Peyer's patch (tissue), 4 donors: ENCODE data around the gene PTPRS. TPM values are rescaled to one million over a fixed set of nuclear protein-coding genes. Genes with fewer than 3 reads are reported as not detected.

Experiments
- DNase-seq, 3 donors: peaks; one replicate each; pipeline ENCODE4 v3.0.0-alpha.2; 2017 to 2019
- H3K27ac ChIP-seq, 4 donors: fragments of 200-600 bp; sonication (generic); one replicate each; pipeline ENCODE4 v1.5.1; 2016 to 2019
- H3K27me3 ChIP-seq, 2 donors: fragments of 200-600 bp; sonication (generic); one replicate each; pipeline ENCODE4 v1.5.1; 2019
- H3K36me3 ChIP-seq, 3 donors: fragments of 200-600 bp; sonication (generic); one replicate each; pipeline ENCODE4 v1.5.1; 2016 to 2019
- H3K4me1 ChIP-seq, 4 donors: fragments of 200-600 bp; sonication (generic); one replicate each; pipeline ENCODE4 v1.5.1; 2016 to 2019
- H3K4me3 ChIP-seq, 4 donors: fragments of 200-600 bp; sonication (generic); 1 replicate in 3 of 4; 2 replicates in 1 of 4; pipeline ENCODE4 v1.5.1; 2016 to 2019; ENCODE audit warnings: mild to moderate bottlenecking in 1 of 4
- H3K9me3 ChIP-seq, 4 donors: fragments of 200-600 bp; sonication (generic); one replicate each; pipeline ENCODE4 v1.5.1; 2016 to 2019; ENCODE audit warnings: mild to moderate bottlenecking in 1 of 4
- POLR2A ChIP-seq, 2 donors: fragments of 450-650 bp; IDR thresholded peaks; one replicate each; pipeline ENCODE4 v1.5.1; 2017; ENCODE audit warnings: antibody characterized with exemption in 2 of 2, mild to moderate bottlenecking in 2 of 2, moderate library complexity in 2 of 2
- total RNA-seq, 4 donors: library from RNA; depleted of rRNA; stranded (reverse); fragments of >200 nt; gene quantifications; one replicate each; pipeline ENCODE4 v1.1.0, GENCODE V29; 2016
- TF ChIP-seq, protein P1 (sequence below), 6 experiments: fragments of 450-650 bp in 4 of 6; fragments of 200-600 bp in 2 of 6; sonication (generic) in 1 of 6; IDR thresholded peaks; one replicate each; pipeline ENCODE4 v1.5.1; 2017 to 2019; ENCODE audit warnings: antibody characterized with exemption in 6 of 6, mild to moderate bottlenecking in 3 of 6, moderate library complexity in 1 of 6

Gene PTPRS
- total RNA-seq, 4 donors from 2014 or later = 14.2 to 85.8 (median 24.7) TPM

DNA sequence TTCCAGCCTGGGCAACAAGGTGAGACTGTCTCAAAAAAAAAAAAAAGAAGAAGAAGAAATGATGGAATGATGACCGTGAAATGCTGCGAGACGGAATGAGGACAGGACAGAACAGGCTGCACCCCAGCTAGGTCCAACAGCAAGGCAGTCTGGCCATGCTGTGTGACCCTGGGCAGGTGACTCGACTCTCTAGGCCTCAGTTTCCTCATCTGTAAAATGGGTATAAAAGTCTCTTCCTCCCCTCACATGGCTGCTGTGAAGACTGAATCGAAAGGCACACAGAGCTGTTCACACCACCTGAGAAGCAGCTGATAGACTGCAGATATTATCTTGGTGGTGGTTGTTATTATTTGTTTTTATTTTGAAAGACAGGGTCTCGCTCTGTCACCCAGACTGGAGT lies 22.3 kb downstream of the PTPRS start:
- H3K27ac ChIP-seq = no peak overlapping the region
- no peak overlapping the region for H3K4me3 ChIP-seq
- H3K27me3 ChIP-seq = no peaks in the 10 kb centered on the region
- DNase-seq = no peak
- H3K36me3 ChIP-seq = no peaks in the 10 kb centered on the region
- H3K4me1 ChIP-seq = no peaks in the 10 kb centered on the region
- TF ChIP-seq POLR2A (IDR thresholded peaks at IDR 0.05) = no peak
- TF ChIP-seq, protein P1, sequence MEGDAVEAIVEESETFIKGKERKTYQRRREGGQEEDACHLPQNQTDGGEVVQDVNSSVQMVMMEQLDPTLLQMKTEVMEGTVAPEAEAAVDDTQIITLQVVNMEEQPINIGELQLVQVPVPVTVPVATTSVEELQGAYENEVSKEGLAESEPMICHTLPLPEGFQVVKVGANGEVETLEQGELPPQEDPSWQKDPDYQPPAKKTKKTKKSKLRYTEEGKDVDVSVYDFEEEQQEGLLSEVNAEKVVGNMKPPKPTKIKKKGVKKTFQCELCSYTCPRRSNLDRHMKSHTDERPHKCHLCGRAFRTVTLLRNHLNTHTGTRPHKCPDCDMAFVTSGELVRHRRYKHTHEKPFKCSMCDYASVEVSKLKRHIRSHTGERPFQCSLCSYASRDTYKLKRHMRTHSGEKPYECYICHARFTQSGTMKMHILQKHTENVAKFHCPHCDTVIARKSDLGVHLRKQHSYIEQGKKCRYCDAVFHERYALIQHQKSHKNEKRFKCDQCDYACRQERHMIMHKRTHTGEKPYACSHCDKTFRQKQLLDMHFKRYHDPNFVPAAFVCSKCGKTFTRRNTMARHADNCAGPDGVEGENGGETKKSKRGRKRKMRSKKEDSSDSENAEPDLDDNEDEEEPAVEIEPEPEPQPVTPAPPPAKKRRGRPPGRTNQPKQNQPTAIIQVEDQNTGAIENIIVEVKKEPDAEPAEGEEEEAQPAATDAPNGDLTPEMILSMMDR (IDR thresholded peaks at IDR 0.05) = no peak
- no peaks in the 10 kb centered on the region for H3K9me3 ChIP-seq

DNA sequence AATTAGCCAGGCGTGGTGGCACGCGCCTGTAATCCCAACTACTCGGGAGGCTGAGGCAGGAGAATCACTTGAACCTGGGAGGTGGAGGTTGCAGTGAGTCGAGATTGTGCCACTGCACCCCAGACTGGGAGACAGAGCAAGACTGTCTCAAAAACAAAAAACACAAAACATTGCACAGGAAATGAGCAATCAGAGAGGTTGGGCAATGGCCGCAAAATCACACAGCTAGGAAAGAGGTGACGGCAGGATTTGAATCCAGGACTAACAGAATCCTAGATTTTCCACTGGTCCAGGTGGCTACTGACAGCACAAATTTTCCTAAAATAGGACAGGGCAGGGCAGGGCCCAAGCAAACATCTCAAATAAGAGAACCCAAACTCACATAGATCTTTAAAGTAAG lies 23.3 kb downstream of the PTPRS start:
- Histone ChIP-seq H3K27me3 (no peaks in the 10 kb centered on the region), H3K4me3 (no peak overlapping the region), H3K27ac (no peak overlapping the region), H3K9me3 (no peaks in the 10 kb centered on the region), H3K4me1 (no peaks in the 10 kb centered on the region), H3K36me3 (no peaks in the 10 kb centered on the region)
- no peak for DNase-seq
- TF ChIP-seq, protein P1 (IDR thresholded peaks at IDR 0.05) = no peak
- no peak for TF ChIP-seq POLR2A (IDR thresholded peaks at IDR 0.05)

DNA sequence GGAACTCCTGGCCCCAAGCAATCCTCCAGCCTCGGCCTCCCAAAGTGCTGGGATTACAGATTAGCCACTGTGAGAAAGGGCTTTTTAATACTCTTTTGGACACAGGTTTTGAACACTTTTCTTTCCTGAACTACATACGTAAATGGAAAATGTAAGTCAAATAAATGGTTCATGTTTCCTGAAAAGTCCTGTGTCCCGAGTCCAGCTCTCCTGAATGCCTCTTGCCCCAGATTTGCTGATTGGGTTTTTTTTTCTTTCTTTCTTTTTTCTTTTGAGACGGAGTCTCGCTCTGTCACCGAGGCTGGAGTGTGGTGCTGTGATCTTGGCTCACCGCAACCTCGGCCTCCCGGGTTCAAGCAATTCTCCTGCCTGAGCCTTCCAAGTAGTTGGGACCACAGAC lies 24.5 kb downstream of the PTPRS start:
- no peaks in the 10 kb centered on the region for H3K36me3 ChIP-seq
- TF ChIP-seq POLR2A (IDR thresholded peaks at IDR 0.05) = no peak
- TF ChIP-seq, protein P1 (IDR thresholded peaks at IDR 0.05) = no peak
- no peaks in the 10 kb centered on the region for H3K4me1 ChIP-seq
- no peaks in the 10 kb centered on the region for H3K27me3 ChIP-seq
- no peaks in the 10 kb centered on the region for H3K9me3 ChIP-seq
- no peak for DNase-seq
- H3K27ac ChIP-seq = no peak overlapping the region
- H3K4me3 ChIP-seq = no peak overlapping the region

DNA sequence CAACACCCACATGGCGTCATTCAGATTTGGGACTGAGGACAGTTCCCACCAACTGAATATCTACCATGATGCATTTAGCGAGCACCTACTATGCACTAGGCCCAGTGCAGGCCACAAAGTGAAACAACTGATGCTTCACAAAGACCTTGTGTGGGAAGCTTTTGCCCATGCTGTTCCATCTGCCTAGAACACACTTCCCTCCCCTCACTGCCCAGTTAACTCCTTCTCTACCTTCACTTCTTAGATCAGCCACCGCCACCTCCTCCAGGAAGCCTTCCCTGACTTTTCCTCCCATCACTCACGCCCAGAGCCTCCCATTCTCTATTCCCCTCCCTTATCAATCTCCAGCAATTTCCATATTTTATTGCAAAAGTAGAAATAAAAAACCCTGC lies 25.7 kb downstream of the PTPRS start:
- Histone ChIP-seq H3K4me3 (no peak overlapping the region), H3K4me1 (no peaks in the 10 kb centered on the region)
- DNase-seq = no peak

DNA sequence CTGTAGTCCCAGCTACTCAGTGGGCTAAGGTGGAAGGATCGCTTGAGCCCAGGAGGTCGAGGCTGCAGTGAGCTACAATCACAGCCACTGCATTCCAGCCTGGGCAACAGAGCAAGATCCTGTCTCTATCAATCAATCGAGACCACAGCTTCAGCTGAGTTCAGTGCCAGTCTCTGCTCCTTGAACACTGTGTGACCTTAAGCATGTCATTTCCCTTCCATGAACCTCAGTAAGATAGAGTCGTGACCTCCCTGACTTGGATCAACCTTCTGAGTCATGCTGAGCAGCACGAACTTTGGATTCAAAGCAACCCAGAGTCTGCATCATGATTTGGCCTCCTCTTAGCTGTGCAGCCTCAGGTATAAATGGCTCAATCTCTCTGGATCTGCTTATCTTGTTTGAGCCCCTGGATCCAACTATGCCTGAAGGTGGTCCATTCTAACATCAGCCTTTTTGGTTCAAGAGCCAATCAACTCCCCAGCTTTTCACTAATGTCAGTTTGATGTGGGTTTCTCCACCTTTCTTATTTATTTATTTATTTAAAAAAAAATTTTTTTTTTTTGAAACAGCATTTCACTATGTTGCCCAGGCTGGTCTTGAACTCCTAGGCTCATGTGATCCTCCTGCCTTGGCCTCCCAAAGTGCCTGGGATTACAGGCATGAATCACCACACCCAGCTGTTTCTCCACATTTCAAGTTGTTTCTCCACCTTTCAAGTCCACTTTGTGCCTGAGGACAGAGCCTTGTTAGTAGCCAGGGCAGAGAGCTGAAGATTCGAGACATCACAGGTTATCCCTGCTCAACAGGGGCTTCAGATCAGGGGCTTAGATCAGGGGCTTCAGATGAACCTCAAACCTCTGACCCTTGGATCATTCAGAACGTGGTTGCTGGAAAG lies 26.4 kb downstream of the PTPRS start:
- TF ChIP-seq POLR2A (IDR thresholded peaks at IDR 0.05) = no peak
- TF ChIP-seq, protein P1 (IDR thresholded peaks at IDR 0.05) = no peak
- no peak for DNase-seq
- Histone ChIP-seq H3K4me1 (peaks cover 0 to 2% (median 0%) of the 10 kb centered on the region in 4 donors), H3K27ac (no peak overlapping the region), H3K27me3 (no peaks in the 10 kb centered on the region), H3K9me3 (no peaks in the 10 kb centered on the region), H3K4me3 (no peak overlapping the region), H3K36me3 (no peaks in the 10 kb centered on the region)

More for the DNA sequence above, 25.7 kb downstream of the PTPRS start:
- no peak for TF ChIP-seq POLR2A (IDR thresholded peaks at IDR 0.05)
- TF ChIP-seq, protein P1 (IDR thresholded peaks at IDR 0.05) = no peak
- Histone ChIP-seq H3K36me3 (no peaks in the 10 kb centered on the region), H3K27ac (no peak overlapping the region), H3K27me3 (no peaks in the 10 kb centered on the region), H3K9me3 (no peaks in the 10 kb centered on the region)
